Stimulated activated CD4-positive, alpha-beta T cell treated with anti-CD3 and anti-CD28 coated beads, Interleukin-15, amount 100 ng/mL, for 1 hour (primary cell): ENCODE data around the gene SUCO.

Experiments
- DNase-seq, 2 donors: peaks; one replicate each; pipeline ENCODE4 v3.0.0-alpha.2; 2020; ENCODE audit warnings: low read depth in 1 of 2, low spot score in 1 of 2

SUCO gene

GRCh38 chr1:172514108-172514507, 18.8 kb upstream of the SUCO start:
- DNase-seq, result no peak

- DNase-seq, result no peak
Measured at GRCh38 chr1:172515436-172515835, 17.5 kb upstream of the SUCO start.

GRCh38 chr1:172515927-172516326, 17.0 kb upstream of the SUCO start:
- no peak for DNase-seq

- no peak for DNase-seq
Measured at GRCh38 chr1:172517081-172517480, 15.9 kb upstream of the SUCO start.

- no peak for DNase-seq
Measured at GRCh38 chr1:172517545-172517944, 15.4 kb upstream of the SUCO start.

GRCh38 chr1:172529304-172529703, 3.6 kb upstream of the SUCO start:
- DNase-seq, result no peak

GRCh38 chr1:172530000-172530399, 3.0 kb upstream of the SUCO start:
- no peak for DNase-seq

- no peak for DNase-seq
Measured at GRCh38 chr1:172531412-172532182, 1.4 kb upstream of the SUCO start.

- DNase-seq, result peak; percentile 48 to 70
Measured at GRCh38 chr1:172532183-172532699, 709 bp upstream of the SUCO start.

GRCh38 chr1:172533513-172534151, 682 bp downstream of the SUCO start:
- peak in 1 of 2 donors; percentile 18 for DNase-seq

GRCh38 chr1:172536256-172536655, 3.3 kb downstream of the SUCO start:
- no peak for DNase-seq

GRCh38 chr1:172537366-172537765, 4.4 kb downstream of the SUCO start:
- no peak for DNase-seq

- DNase-seq, result no peak
Measured at GRCh38 chr1:172537827-172538391, 5.0 kb downstream of the SUCO start.

- DNase-seq, result no peak
Measured at GRCh38 chr1:172540635-172541034, 7.7 kb downstream of the SUCO start.

- no peak for DNase-seq
Measured at GRCh38 chr1:172544481-172545104, 11.6 kb downstream of the SUCO start.

- no peak for DNase-seq
Measured at GRCh38 chr1:172545396-172546004, 12.6 kb downstream of the SUCO start.

- no peak for DNase-seq
Measured at GRCh38 chr1:172547071-172547470, 14.1 kb downstream of the SUCO start.

- DNase-seq, result no peak
Measured at GRCh38 chr1:172549621-172550280, 16.8 kb downstream of the SUCO start.

- DNase-seq, result no peak
Measured at GRCh38 chr1:172551279-172551678, 18.3 kb downstream of the SUCO start.

- DNase-seq, result no peak
Measured at GRCh38 chr1:172554915-172555314, 22.0 kb downstream of the SUCO start.

GRCh38 chr1:172556461-172556860, 23.5 kb downstream of the SUCO start:
- no peak for DNase-seq
